HepG2 (cell line): ENCODE data around the gene C19orf73. TPM values are rescaled to one million over a fixed set of nuclear protein-coding genes. Genes with fewer than 3 reads are reported as not detected.
A peak's percentile ranks its signal among the peaks of the same experiment; 100 is the strongest.

ENCODE experiments used
- ATAC-seq: fragments of 200-7000 bp; cut with Tn5 transposase; 3 replicates; pipeline ENCODE4 v1.9.1; 2020; ENCODE audit warnings: mild to moderate bottlenecking, moderate library complexity
- BruUV-seq: library from RNA; stranded (reverse); fragments of 400-500 nt; replicated peaks from 2 replicates; lab custom pipeline; 2021; lab: Mats Ljungman, UMichigan
- CTCF ChIA-PET: fragments of 300-600 bp; formaldehyde crosslinking; extraction: SDS; loops from one replicate; lab custom pipeline; 2021; ENCODE audit warnings: low total read pairs, inconsistent platforms, low intra/inter-chr PET ratio; lab: Yijun Ruan, JAX
- POLR2A ChIA-PET: fragments of 350-600 bp; sonication (Branson Sonifier 250); formaldehyde crosslinking; loops from one replicate; lab custom pipeline; 2020; ENCODE audit warnings: antibody characterized with exemption, inconsistent platforms; lab: Yijun Ruan, JAX
- DNase-seq: peaks from one replicate; pipeline ENCODE4 v3.0.0-alpha.2; 2015; ENCODE audit warnings: low spot score
- FAIRE-seq: peaks from 3 replicates; lab custom pipeline; 2011; peaks lifted over from hg19 to GRCh38; lab: Jason Lieb, UNC
- H2AFZ ChIP-seq: one replicate; pipeline ENCODE4 v1.6.1; 2011; ENCODE audit warnings: low read length, inconsistent platforms
- H3K27ac ChIP-seq: fragments of 300-600 bp; 3 replicates; pipeline ENCODE4 v1.8.0; 2011; ENCODE audit warnings: mixed run types, mild to moderate bottlenecking, mixed read lengths, low read length, inconsistent platforms; ENCODE audit not compliant: insufficient read depth; ENCODE audit errors: extremely low read length
- H3K27me3 ChIP-seq, 2 experiments: fragments of 200-600 bp in 1 of 2; 2 replicates in 1 of 2; 3 replicates in 1 of 2; pipeline versions ENCODE4 v1.6.0 to v1.8.0; 2011; ENCODE audit warnings: low read length in 2 of 2, mild to moderate bottlenecking in 2 of 2, moderate library complexity in 2 of 2, inconsistent platforms in 1 of 2; ENCODE audit not compliant: insufficient read depth in 2 of 2, control insufficient read depth in 1 of 2
- H3K36me3 ChIP-seq, 2 experiments: fragments of 200-600 bp in 1 of 2; replicated peaks in 1 of 2; 2 replicates in 1 of 2; 3 replicates in 1 of 2; pipeline versions ENCODE4 v1.5.1 to v1.8.0; 2011; ENCODE audit warnings: low read length in 2 of 2, inconsistent platforms in 1 of 2; ENCODE audit not compliant: insufficient read depth in 2 of 2, control insufficient read depth in 1 of 2
- H3K4me1 ChIP-seq: 2 replicates; pipeline ENCODE4 v1.5.1; 2012; ENCODE audit warnings: low read length, inconsistent platforms; ENCODE audit not compliant: insufficient read depth
- H3K4me2 ChIP-seq: 2 replicates; pipeline ENCODE4 v1.6.0; 2011; ENCODE audit warnings: low read depth, low read length, inconsistent platforms
- H3K4me3 ChIP-seq, 3 experiments: fragments of 200-600 bp in 1 of 3; sonication (generic), shearing (Covaris generic) in 1 of 3; replicated peaks in 1 of 3; 2 replicates each; pipeline ENCODE4 v1.5.1; 2011 to 2016; ENCODE audit warnings: low read length in 3 of 3, inconsistent platforms in 2 of 3, low read depth in 2 of 3, mild to moderate bottlenecking in 2 of 3, control low read depth in 1 of 3, mixed read lengths in 1 of 3; ENCODE audit not compliant: insufficient read depth in 1 of 3
- H3K79me2 ChIP-seq: one replicate; pipeline ENCODE4 v1.6.1; 2011; ENCODE audit warnings: low read length, inconsistent platforms; ENCODE audit not compliant: insufficient read depth
- H3K9ac ChIP-seq: 2 replicates; pipeline ENCODE4 v1.6.0; 2011; ENCODE audit warnings: mild to moderate bottlenecking, low read depth, low read length, inconsistent platforms; ENCODE audit not compliant: insufficient read depth
- H3K9me3 ChIP-seq: 2 replicates; pipeline ENCODE4 v1.5.1; 2012; ENCODE audit warnings: mild to moderate bottlenecking, low read length
- H4K20me1 ChIP-seq: 2 replicates; pipeline ENCODE4 v1.6.0; 2011; ENCODE audit warnings: inconsistent platforms, mild to moderate bottlenecking, low read length, moderate library complexity; ENCODE audit not compliant: insufficient read depth
- CCAR2 ChIP-seq: fragments of 200-400 bp; formaldehyde crosslinking; optimal IDR thresholded peaks from 2 replicates; pipeline ENCODE3; 2018; ENCODE audit warnings: low read depth, mild to moderate bottlenecking, low read length, moderate library complexity
- ELF4 ChIP-seq: sonication (generic); formaldehyde crosslinking; IDR thresholded peaks from 2 replicates; pipeline ENCODE4 v1.5.0; 2020; ENCODE audit warnings: missing genetic modification reagents, mild to moderate bottlenecking, moderate library complexity, borderline replicate concordance
- EP300 ChIP-seq, 3 experiments: sonication (generic) in 1 of 3; formaldehyde crosslinking in 1 of 3; IDR thresholded peaks; 2 replicates each; pipeline versions ENCODE4 v1.5.1 to v1.6.1; 2011 to 2020; ENCODE audit warnings: low read depth in 2 of 3, low read length in 2 of 3, borderline replicate concordance in 1 of 3, improper control_type of control experiment in 1 of 3, mild to moderate bottlenecking in 1 of 3, missing genetic modification reagents in 1 of 3, moderate library complexity in 1 of 3
- FOXM1 ChIP-seq: sonication (generic); formaldehyde crosslinking; IDR thresholded peaks from 2 replicates; pipeline ENCODE4 v1.5.0; 2020; ENCODE audit warnings: missing genetic modification reagents
- LCORL ChIP-seq, 2 experiments: fragments of 450-650 bp in 1 of 2; sonication (generic) in 1 of 2; formaldehyde crosslinking in 1 of 2; IDR thresholded peaks; 2 replicates each; pipeline versions ENCODE4 v1.5.0 to v1.6.1; 2017 to 2020; ENCODE audit warnings: antibody characterized with exemption in 1 of 2, missing genetic modification reagents in 1 of 2
- MIER2 ChIP-seq: IDR thresholded peaks from 2 replicates; pipeline ENCODE4 v1.6.1; 2016; ENCODE audit warnings: missing biosample characterization, missing genetic modification reagents
- NFE2L2 ChIP-seq: fragments of 150-350 bp; IDR thresholded peaks from 2 replicates; pipeline ENCODE4 v1.6.1; 2014; ENCODE audit warnings: low read length
- NFKB2 ChIP-seq: sonication (generic); formaldehyde crosslinking; IDR thresholded peaks from 2 replicates; pipeline ENCODE4 v1.4.0; 2020; ENCODE audit warnings: missing genetic modification reagents, borderline replicate concordance
- REL ChIP-seq: sonication (generic); formaldehyde crosslinking; conservative IDR thresholded peaks from 2 replicates; pipeline ENCODE4 v1.8.0; 2022; ENCODE audit warnings: mild to moderate bottlenecking, missing genetic modification reagents, moderate library complexity
- SIN3A ChIP-seq: IDR thresholded peaks from 2 replicates; pipeline ENCODE4 v1.6.1; 2011; ENCODE audit warnings: low read depth, mild to moderate bottlenecking, control low read depth, low read length, borderline replicate concordance
- ZNF430 ChIP-seq: sonication (generic); formaldehyde crosslinking; IDR thresholded peaks from 2 replicates; pipeline ENCODE4 v1.9.0; 2021; ENCODE audit warnings: mild to moderate bottlenecking, missing genetic modification reagents
- WGBS: methylation state at CpG from one replicate; pipeline ENCODE4 v1.1.6; 2017; ENCODE audit warnings: low lambda C conversion rate; 5-methylcytosine and 5-hydroxymethylcytosine counted together
- in situ Hi-C: cut with HindIII; loops from 2 replicates; pipeline ENCODE4 v1.10.0; 2017; ENCODE audit warnings: low pct_unique_long_range_greater_than_20kb; ENCODE audit not compliant: extremely low pct_ligation_motif_present
- intact Hi-C: fragments of 100-400 bp; cut with micrococcal nuclease; formaldehyde crosslinking; loops from one replicate; pipeline ENCODE4 v1.10.0; 2022; ENCODE audit not compliant: unreplicated experiment
- polyA plus RNA-seq, 8 experiments: library from polyadenylated mRNA; depleted of rRNA in 3 of 8; stranded (reverse) in 7 of 8; unstranded in 1 of 8; fragments of >200 nt; fragmentation: Illumina TruSeq in 4 of 8; extraction: Trizol in 4 of 8; gene quantifications; 2 replicates each; pipeline versions ENCODE4 v1.2.1 to v1.2.3, GENCODE V29; 2011 to 2016; ENCODE audit warnings: low read depth in 4 of 8, missing spikeins in 1 of 8, mixed read lengths in 1 of 8; ENCODE audit not compliant: insufficient read depth in 1 of 8
- total RNA-seq, 5 experiments: library from RNA; depleted of rRNA; stranded (reverse); fragments of >200 nt; fragmentation: Illumina TruSeq; extraction: Trizol; gene quantifications; 2 replicates each; pipeline ENCODE4 v1.2.3, GENCODE V29; 2016; ENCODE audit warnings: low read depth in 1 of 5
- TF ChIP-seq, protein P1 (sequence below): sonication (generic); formaldehyde crosslinking; IDR thresholded peaks from 2 replicates; pipeline ENCODE4 v1.8.0; 2022; ENCODE audit warnings: mild to moderate bottlenecking, missing genetic modification reagents, moderate library complexity

The C19orf73 gene
- total and polyA plus RNA-seq, 2 of the 13 experiments (the other 11 are each of a cell fraction or from before 2014, with no cell fraction given) = 1.4 to 1.5 TPM

DNA sequence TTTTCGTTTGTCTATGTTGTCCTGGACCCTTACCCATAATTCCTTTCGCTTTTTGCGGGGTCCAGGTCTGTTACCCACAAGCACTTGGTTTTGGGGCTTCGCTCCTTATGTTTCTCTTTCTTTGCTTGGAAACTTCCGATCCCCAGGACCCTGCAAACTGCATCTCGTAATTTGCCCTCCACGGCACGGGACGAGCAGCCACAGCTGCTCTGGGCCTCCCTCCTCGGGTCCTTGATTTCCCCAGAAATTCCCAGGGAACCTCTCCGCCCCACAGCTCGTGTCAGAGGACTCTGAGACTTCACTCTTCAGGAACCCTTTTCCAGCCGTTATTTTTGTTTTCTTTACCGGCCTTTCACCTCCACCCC, 33.1 kb downstream of the C19orf73 start:
- ChIA-PET CTCF (no interaction called here), POLR2A (interaction anchor here (1.1 kb wide), 1 partner anchor 28 kb away, joined by 4 read pairs; no protein-coding TSS in a partner anchor)
- ATAC-seq (no peak; the same call in 2 of the 3 replicates), DNase-seq (no peak), FAIRE-seq (no peak)
- intact Hi-C loops (no loop called here), in situ Hi-C loops (no loop called here)
- H3K4me3 ChIP-seq = peak overlapping the region; percentile 91 to 97 (median 93)
- peaks cover 47% of the 10 kb centered on the region for H3K79me2 ChIP-seq
- H3K36me3 ChIP-seq = peaks cover 18 to 27% of the 10 kb centered on the region in 2 experiments
- BruUV-seq = no TSS peak
- H3K27me3 ChIP-seq = no peaks in the 10 kb centered on the region; a peak in 1 of 5 replicates
- H3K9me3 ChIP-seq = no peaks in the 10 kb centered on the region; the same call in 1 of the 2 replicates
- peaks cover 38% of the 10 kb centered on the region for H4K20me1 ChIP-seq
- H3K27ac ChIP-seq = peak overlapping the region; percentile 94
- H3K4me1 ChIP-seq = peaks cover 45% of the 10 kb centered on the region
- WGBS = under 1% methylated on average over 14 of the region's 14 CpGs
- peak overlapping the region; percentile 99 for H3K9ac ChIP-seq
- TF ChIP-seq SIN3A (0 out of 2 replicates have a peak, but pooled peaks have one; percentile 8), CCAR2 (no peak), LCORL (IDR thresholded peaks at IDR 0.05) (no peak), LCORL (CRISPR knock-in tag; IDR thresholded peaks at IDR 0.05) (0 out of 2 replicates have a peak, but pooled peaks have one; percentile 7), NFKB2 (CRISPR knock-in tag) (no peak), ZNF430 (CRISPR knock-in tag) (no peak; the same call in 1 of the 2 replicates), ELF4 (CRISPR knock-in tag) (no peak), REL (CRISPR knock-in tag) (0 out of 2 replicates have a peak, but pooled peaks have one; percentile 35), NFE2L2 (no peak), MIER2 (CRISPR knock-in tag) (no peak), EP300 (IDR thresholded peaks at IDR 0.05; ENCODE audit: low read depth in 2 of 2, low read length in 2 of 2) (no peak), EP300 (CRISPR knock-in tag; IDR thresholded peaks at IDR 0.05; ENCODE audit: borderline replicate concordance) (0 out of 2 replicates have a peak, but pooled peaks have one; percentile 3), FOXM1 (CRISPR knock-in tag) (no peak)
- TF ChIP-seq, protein P1, sequence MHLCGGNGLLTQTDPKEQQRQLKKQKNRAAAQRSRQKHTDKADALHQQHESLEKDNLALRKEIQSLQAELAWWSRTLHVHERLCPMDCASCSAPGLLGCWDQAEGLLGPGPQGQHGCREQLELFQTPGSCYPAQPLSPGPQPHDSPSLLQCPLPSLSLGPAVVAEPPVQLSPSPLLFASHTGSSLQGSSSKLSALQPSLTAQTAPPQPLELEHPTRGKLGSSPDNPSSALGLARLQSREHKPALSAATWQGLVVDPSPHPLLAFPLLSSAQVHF (CRISPR knock-in tag) = 0 out of 2 replicates have a peak, but pooled peaks have one; percentile 5
- peak overlapping the region; percentile 99 for H3K4me2 ChIP-seq
- no peak overlapping the region for H2AFZ ChIP-seq
